H9 (cell line): ENCODE results near the gene LASP1. TPM values are rescaled to one million over a fixed set of nuclear protein-coding genes. Genes with fewer than 3 reads are reported as not detected.
A peak's percentile ranks its signal among the peaks of the same experiment; 100 is the strongest.

Experiments
- DNase-seq: peaks from one replicate; pipeline ENCODE4 v3.0.0-alpha.2; 2017
- H2AFZ ChIP-seq: one replicate; pipeline ENCODE4 v1.6.1; 2013; ENCODE audit warnings: mild to moderate bottlenecking, low read length, control low read depth, moderate library complexity
- H2AK5ac ChIP-seq: 2 replicates; pipeline ENCODE4 v1.6.1; 2013; ENCODE audit warnings: low read length, control low read depth, mixed read lengths; ENCODE audit not compliant: insufficient read length
- H2BK120ac ChIP-seq: one replicate; pipeline ENCODE4 v1.6.1; 2013; ENCODE audit warnings: low read depth, mild to moderate bottlenecking, low read length, control low read depth, inconsistent platforms; ENCODE audit not compliant: poor library complexity, severe bottlenecking
- H2BK12ac ChIP-seq: 2 replicates; pipeline ENCODE4 v1.6.1; 2013; ENCODE audit warnings: low read length, control low read depth, mixed read lengths, low read depth; ENCODE audit not compliant: insufficient read length
- H2BK15ac ChIP-seq: 2 replicates; pipeline ENCODE4 v1.6.1; 2013; ENCODE audit warnings: low read depth, low read length, control low read depth
- H2BK20ac ChIP-seq: one replicate; pipeline ENCODE4 v1.6.1; 2013; ENCODE audit warnings: low read depth, mild to moderate bottlenecking, low read length, control low read depth, inconsistent platforms; ENCODE audit not compliant: poor library complexity, severe bottlenecking
- H2BK5ac ChIP-seq: 2 replicates; pipeline ENCODE4 v1.6.1; 2013; ENCODE audit warnings: low read length, control low read depth, mixed read lengths; ENCODE audit not compliant: insufficient read length
- H3K14ac ChIP-seq: 2 replicates; pipeline ENCODE4 v1.6.1; 2013; ENCODE audit warnings: low read length, control low read depth; ENCODE audit not compliant: insufficient read depth
- H3K18ac ChIP-seq: 2 replicates; pipeline ENCODE4 v1.6.1; 2013; ENCODE audit warnings: low read depth, mild to moderate bottlenecking, mixed read lengths, low read length, control low read depth; ENCODE audit not compliant: insufficient read length
- H3K23ac ChIP-seq: 2 replicates; pipeline ENCODE4 v1.6.1; 2013; ENCODE audit warnings: low read length, control low read depth, mixed read lengths, low read depth; ENCODE audit not compliant: insufficient read length
- H3K23me2 ChIP-seq: 2 replicates; pipeline ENCODE4 v1.6.1; 2013; ENCODE audit warnings: low read depth, mild to moderate bottlenecking, mixed read lengths, low read length, control low read depth; ENCODE audit not compliant: insufficient read length, poor library complexity, severe bottlenecking
- H3K27ac ChIP-seq: 2 replicates; pipeline ENCODE4 v1.5.1; 2013; ENCODE audit warnings: low read length, control low read depth, mixed read lengths, low read depth; ENCODE audit not compliant: insufficient read length
- H3K27me3 ChIP-seq: 2 replicates; pipeline ENCODE4 v1.6.1; 2013; ENCODE audit warnings: low read length, control low read depth, inconsistent platforms; ENCODE audit not compliant: insufficient read depth
- H3K4ac ChIP-seq: 2 replicates; pipeline ENCODE4 v1.6.1; 2013; ENCODE audit warnings: low read depth, mild to moderate bottlenecking, control low read depth, inconsistent platforms, low read length, moderate library complexity
- H3K4me1 ChIP-seq: 2 replicates; pipeline ENCODE4 v1.6.1; 2013; ENCODE audit warnings: low read length, control low read depth, inconsistent platforms; ENCODE audit not compliant: insufficient read depth
- H3K4me2 ChIP-seq: 2 replicates; pipeline ENCODE4 v1.6.1; 2013; ENCODE audit warnings: low read length, control low read depth, mixed read lengths; ENCODE audit not compliant: insufficient read length, insufficient read depth
- H3K56ac ChIP-seq: 2 replicates; pipeline ENCODE4 v1.6.1; 2013; ENCODE audit warnings: low read depth, mild to moderate bottlenecking, mixed read lengths, low read length, control low read depth; ENCODE audit not compliant: insufficient read length
- H3K79me1 ChIP-seq: 2 replicates; pipeline ENCODE4 v1.6.1; 2013; ENCODE audit warnings: low read depth, mild to moderate bottlenecking, moderate library complexity, low read length, control low read depth, inconsistent platforms; ENCODE audit not compliant: insufficient read depth, poor library complexity, severe bottlenecking
- H3K79me2 ChIP-seq: 2 replicates; pipeline ENCODE4 v1.6.1; 2013; ENCODE audit warnings: low read length, control low read depth, inconsistent platforms; ENCODE audit not compliant: insufficient read depth
- H3K9ac ChIP-seq: 2 replicates; pipeline ENCODE4 v1.6.1; 2013; ENCODE audit warnings: low read length, control low read depth, mixed read lengths; ENCODE audit not compliant: insufficient read length; ENCODE audit errors: extremely low read depth
- H3K9me3 ChIP-seq: one replicate; pipeline ENCODE4 v1.6.1; 2013; ENCODE audit warnings: low read depth, low read length, inconsistent platforms; ENCODE audit not compliant: control insufficient read depth
- H3T11ph ChIP-seq: one replicate; pipeline ENCODE4 v1.6.1; 2013; ENCODE audit warnings: mild to moderate bottlenecking, low read length, control low read depth, inconsistent platforms
- H4K20me1 ChIP-seq: one replicate; pipeline ENCODE4 v1.6.1; 2013; ENCODE audit not compliant: control insufficient read depth, insufficient read length, insufficient read depth
- H4K5ac ChIP-seq: 2 replicates; pipeline ENCODE4 v1.6.1; 2013; ENCODE audit warnings: low read depth, mild to moderate bottlenecking, mixed read lengths, low read length, control low read depth; ENCODE audit not compliant: insufficient read length
- H4K8ac ChIP-seq: replicated peaks from 2 replicates; pipeline ENCODE4 v1.6.1; 2013; ENCODE audit warnings: low read length, control low read depth, mixed read lengths, low read depth; ENCODE audit not compliant: insufficient read length
- H4K91ac ChIP-seq: 2 replicates; pipeline ENCODE4 v1.6.1; 2013; ENCODE audit warnings: low read depth, mild to moderate bottlenecking, moderate library complexity, mixed read lengths, low read length, control low read depth; ENCODE audit not compliant: insufficient read length
- H3K27ac Mint-ChIP-seq, 3 experiments: 2 replicates in 2 of 3; 3 replicates in 1 of 3; pipeline ENCODE4 v1.8.0; 2020 to 2021; ENCODE audit warnings: mixed read lengths in 3 of 3, mild to moderate bottlenecking in 1 of 3, moderate library complexity in 1 of 3
- H3K27me3 Mint-ChIP-seq: 2 replicates; pipeline ENCODE4 v1.8.0; 2021; ENCODE audit warnings: low read depth, mild to moderate bottlenecking, moderate library complexity, mixed read lengths
- H3K36me3 Mint-ChIP-seq, 3 experiments: 2 replicates in 2 of 3; 3 replicates in 1 of 3; pipeline ENCODE4 v1.8.0; 2020 to 2021; ENCODE audit warnings: low read depth in 3 of 3, mixed read lengths in 3 of 3; ENCODE audit not compliant: insufficient read depth in 1 of 3
- H3K4me1 Mint-ChIP-seq, 2 experiments: 2 replicates each; pipeline ENCODE4 v1.8.0; 2020; ENCODE audit warnings: mixed read lengths in 2 of 2
- H3K4me3 Mint-ChIP-seq, 2 experiments: 2 replicates in 1 of 2; 3 replicates in 1 of 2; pipeline ENCODE4 v1.8.0; 2020 to 2021; ENCODE audit warnings: mild to moderate bottlenecking in 2 of 2, mixed read lengths in 2 of 2, moderate library complexity in 1 of 2
- H3K9me3 Mint-ChIP-seq, 2 experiments: 2 replicates in 1 of 2; 3 replicates in 1 of 2; pipeline ENCODE4 v1.8.0; 2020; ENCODE audit warnings: mild to moderate bottlenecking in 2 of 2, mixed read lengths in 2 of 2, moderate library complexity in 1 of 2
- WGBS: extraction: QIAGEN DNeasy Blood & Tissue Kit; methylation state at CpG from one replicate; pipeline ENCODE4 v1.1.7; 2013; ENCODE audit warnings: missing lambda C conversion rate, low lambda C conversion rate, mixed read lengths; ENCODE audit not compliant: insufficient read length; ENCODE audit errors: extremely low coverage; 5-methylcytosine and 5-hydroxymethylcytosine counted together
- total RNA-seq: library from RNA; stranded (reverse); gene quantifications from 2 replicates; pipeline ENCODE4 v1.2.1, GENCODE V29; 2021
- TF ChIP-seq, protein P1 (sequence below): fragments of 200-600 bp; sonication (generic); conservative IDR thresholded peaks from 3 replicates; pipeline ENCODE4 v1.8.0; 2021; ENCODE audit warnings: antibody characterized with exemption, mild to moderate bottlenecking

LASP1 gene
- total RNA-seq, 1 experiment from 2014 or later = 121 TPM

DNA sequence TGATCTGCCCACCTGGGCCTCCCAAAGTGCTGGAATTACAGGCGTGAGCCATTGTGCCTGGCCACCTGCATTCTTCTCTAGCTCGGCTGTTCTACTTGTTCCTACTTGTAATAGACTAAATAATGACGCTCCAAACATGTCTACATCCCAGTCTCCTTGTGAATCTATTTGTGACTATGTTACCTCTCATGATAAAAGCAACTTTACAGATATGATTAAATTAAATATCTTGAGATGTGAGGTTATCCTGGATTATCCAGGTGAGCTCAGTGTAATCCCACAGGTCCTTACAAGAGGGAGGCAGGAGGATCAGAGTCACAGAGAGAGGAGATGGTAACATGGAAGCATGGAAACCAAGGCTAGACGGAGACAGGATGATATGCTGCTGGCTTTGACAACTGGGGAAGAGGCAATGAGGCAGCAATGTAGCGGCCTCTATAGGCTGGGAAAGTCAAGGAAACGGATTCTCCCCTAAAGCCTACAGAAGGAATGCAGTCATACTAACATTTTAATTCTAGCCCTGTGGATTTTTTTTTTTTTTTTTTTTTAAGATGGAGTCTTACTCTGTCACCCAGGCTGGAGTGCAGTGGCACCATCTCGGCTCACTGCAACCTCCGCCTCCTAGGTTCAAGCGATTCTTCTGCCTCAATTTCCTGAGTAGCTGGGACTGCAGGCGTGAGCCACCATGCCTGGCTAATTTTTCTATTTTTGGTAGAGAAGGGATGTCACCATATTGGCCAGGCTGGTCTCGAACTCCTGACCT, 5.0 kb upstream of the LASP1 start:
- Histone ChIP-seq H3K79me2 (no peaks in the 10 kb centered on the region), H2BK20ac (no peak overlapping the region), H4K91ac (no peak overlapping the region), H3T11ph (no peak overlapping the region), H3K9ac (no peak overlapping the region), H3K79me1 (no peaks in the 10 kb centered on the region), H3K4me2 (no peak overlapping the region), H3K4me1 (no peaks in the 10 kb centered on the region), H3K23me2 (peaks cover 14% of the 10 kb centered on the region), H3K9me3 (no peaks in the 10 kb centered on the region), H3K18ac (no peak overlapping the region), H3K27ac (no peak overlapping the region), H2BK12ac (no peak overlapping the region), H4K5ac (no peak overlapping the region), H3K14ac (no peak overlapping the region), H3K23ac (no peak overlapping the region), H2BK120ac (no peak overlapping the region), H3K4ac (no peak overlapping the region), H3K27me3 (no peaks in the 10 kb centered on the region), H2AK5ac (no peak overlapping the region), H4K8ac (no peak overlapping the region), H2AFZ (no peak overlapping the region), H2BK15ac (no peak overlapping the region), H2BK5ac (no peak overlapping the region), H3K56ac (no peak overlapping the region), H4K20me1 (no peaks in the 10 kb centered on the region)
- Mint-ChIP-seq H3K27me3 (peaks cover 3% of the 10 kb centered on the region; the same call in 1 of the 2 replicates), H3K4me1 (peaks cover 3 to 8% of the 10 kb centered on the region in 2 experiments; a peak in 2 of 4 replicates), H3K4me3 (peak overlapping the region in 1 of 2 experiments; percentile 18; a peak in 1 of 5 replicates), H3K27ac (no peak overlapping the region), H3K9me3 (peaks cover 6 to 8% of the 10 kb centered on the region in 2 experiments; a peak in 3 of 5 replicates), H3K36me3 (no peaks in the 10 kb centered on the region)
- peak; percentile 74 for DNase-seq
- TF ChIP-seq, protein P1, sequence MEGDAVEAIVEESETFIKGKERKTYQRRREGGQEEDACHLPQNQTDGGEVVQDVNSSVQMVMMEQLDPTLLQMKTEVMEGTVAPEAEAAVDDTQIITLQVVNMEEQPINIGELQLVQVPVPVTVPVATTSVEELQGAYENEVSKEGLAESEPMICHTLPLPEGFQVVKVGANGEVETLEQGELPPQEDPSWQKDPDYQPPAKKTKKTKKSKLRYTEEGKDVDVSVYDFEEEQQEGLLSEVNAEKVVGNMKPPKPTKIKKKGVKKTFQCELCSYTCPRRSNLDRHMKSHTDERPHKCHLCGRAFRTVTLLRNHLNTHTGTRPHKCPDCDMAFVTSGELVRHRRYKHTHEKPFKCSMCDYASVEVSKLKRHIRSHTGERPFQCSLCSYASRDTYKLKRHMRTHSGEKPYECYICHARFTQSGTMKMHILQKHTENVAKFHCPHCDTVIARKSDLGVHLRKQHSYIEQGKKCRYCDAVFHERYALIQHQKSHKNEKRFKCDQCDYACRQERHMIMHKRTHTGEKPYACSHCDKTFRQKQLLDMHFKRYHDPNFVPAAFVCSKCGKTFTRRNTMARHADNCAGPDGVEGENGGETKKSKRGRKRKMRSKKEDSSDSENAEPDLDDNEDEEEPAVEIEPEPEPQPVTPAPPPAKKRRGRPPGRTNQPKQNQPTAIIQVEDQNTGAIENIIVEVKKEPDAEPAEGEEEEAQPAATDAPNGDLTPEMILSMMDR = peak; percentile 65
- WGBS = no CpG with 5 or more reads among the region's 11 CpGs
